ENCODE data around the gene PAXX.
A peak's percentile ranks its signal among the peaks of the same experiment; 100 is the strongest.

Gene PAXX

DNA sequence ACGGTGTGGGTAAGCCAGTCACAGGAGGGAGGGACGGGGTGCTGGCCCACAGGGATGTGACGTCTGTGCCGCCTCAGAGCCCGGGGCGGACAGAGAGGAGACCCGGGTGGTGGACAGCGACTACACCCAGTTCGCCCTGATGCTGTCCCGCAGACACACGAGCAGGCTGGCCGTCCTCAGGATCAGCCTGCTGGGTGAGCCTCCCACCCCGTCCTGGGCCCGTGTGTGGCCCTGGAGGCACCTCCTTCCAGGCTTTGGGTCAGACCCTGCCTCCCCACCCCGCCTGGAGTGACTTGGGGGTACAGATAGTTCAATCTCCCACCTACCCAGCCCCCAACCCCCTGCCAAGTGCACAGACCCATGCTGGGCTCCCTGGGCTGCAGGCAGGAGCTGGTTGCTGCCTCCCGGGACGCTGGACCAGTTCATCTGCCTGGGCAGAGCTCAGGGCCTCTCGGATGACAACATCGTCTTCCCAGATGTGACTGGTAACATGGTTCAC, 38.4 kb upstream of the PAXX start:
- DNase-seq, result no peak

DNA sequence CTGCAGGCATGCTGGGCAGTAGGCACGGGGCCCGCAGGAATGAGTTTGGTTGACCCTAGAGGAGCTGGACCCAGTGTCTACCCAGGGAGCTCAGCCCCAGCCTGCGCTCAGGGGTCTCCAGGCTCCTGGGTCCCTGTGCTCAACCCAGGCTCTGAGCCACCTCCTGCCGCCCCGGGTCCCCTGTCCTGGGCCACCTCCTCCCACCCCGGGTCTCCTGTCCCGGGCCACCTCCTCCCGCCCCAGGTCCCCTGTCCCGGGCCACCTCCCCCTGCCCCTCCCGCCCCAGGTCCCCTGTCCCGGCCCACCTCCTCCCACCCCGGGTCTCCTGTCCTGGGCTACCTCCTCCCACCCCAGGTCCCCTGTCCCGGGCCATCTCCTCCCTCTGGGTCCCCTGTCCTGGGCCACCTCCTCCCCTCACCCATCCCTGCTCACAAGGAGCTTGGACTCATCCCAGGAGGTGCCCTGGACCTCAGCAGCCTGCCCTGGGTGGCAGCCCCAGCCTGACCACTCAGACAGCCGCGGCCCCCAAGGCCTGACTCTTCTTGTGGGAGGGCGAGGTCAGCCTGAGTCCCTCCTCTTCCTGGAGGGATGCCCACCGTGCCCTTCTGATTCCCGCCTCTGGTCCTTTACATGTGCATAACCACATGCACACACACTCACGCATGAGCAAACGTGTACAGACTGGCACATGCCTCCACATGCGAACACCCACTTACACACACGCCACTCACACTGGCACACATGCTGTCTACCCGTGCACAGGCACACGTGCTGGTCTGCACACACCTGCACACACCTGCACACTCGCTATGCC, 37.7 kb upstream of the PAXX start:
- DNase-seq, result no peak

DNA sequence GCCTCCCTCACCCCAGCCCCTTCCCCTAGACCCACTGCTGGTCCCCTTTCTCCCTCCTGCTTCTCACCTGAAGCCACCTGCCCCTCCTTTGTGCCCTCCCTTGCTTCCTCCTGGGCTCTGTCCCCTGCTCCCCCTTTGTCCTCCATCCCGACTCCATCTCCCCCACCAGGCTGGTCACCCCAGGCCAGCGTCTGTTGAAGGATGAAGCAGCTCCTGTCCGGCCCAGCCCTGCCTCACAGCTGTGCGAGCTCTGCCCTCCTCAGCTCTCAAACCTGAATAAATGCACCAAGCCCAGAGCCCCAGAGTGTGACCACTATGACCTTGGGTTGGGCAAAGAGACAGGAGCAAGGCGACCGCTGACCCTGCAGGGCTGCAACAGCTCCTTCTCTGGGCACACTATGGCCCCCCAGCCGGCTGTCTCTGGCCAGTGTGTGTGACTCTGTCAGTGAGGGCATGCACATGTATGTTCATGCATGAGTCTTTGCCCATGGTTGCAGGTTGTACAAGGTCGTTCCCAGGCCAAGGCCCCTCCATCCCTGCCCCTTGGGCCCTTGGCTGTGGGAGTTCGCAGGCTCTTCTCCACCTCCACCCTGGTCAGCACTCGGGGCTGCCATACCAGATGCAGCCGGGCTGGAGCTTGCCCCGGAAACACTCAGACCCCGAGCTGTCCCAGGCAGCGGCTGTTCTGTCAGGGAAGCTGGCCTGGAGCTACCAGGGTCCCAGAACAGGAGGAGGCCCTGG, 36.9 kb upstream of the PAXX start:
- DNase-seq, result no peak

DNA sequence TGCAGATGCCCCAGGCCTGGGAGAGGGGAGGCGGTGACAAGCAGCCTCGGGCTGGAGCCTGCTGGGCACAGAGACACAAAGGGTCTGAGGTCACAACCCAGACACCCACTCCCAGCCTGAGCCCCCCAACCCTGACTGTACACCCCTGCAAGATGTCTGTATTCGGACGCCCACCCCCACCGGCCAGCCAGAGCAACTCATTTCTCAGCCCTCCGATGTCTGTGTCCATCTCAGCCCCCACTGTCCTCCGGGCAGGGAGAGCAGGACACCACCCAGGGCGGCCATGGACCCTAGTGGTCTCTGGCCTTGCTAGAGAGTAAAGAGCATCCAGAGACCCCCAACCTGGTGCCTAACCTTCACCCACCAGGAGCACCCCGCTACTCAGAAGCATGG, 36.3 kb upstream of the PAXX start:
- DNase-seq, result no peak

DNA sequence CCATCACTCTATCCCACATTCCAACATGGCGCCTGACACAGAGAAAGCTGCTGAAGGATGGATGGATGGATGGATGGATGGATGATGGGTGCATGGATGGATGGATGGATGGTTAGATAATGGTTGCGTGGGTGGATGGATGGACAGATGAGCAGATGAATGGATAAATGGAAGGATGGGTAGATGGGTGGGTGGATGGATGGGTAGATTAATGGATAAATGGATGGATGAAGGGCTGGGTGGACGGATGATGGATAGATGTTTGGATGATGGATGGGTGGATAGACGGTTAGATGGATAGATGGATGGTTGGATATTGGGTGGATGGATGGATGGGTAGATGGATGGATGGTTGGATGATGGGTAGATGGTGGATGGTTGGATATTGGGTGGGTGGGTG, 35.6 kb upstream of the PAXX start:
- DNase-seq, result no peak

DNA sequence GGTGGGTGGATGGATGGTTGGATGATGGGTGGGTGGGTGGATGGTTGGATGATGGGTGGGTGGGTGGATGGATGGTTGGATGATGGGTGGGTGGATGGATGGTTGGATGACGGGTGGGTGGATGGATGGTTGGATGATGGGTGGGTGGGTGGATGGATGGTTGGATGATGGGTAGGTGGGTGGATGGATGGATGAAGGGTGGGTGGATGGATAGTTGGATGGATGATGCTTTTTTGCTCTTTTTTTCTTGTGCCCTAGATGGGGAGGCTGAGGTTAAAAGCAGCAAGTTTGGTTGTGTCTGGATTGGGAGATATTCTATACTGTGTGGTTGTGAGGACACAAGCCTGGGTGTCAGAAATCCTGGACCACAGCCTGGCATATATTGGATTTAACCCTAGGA, 34.8 kb upstream of the PAXX start:
- no peak for DNase-seq

DNA sequence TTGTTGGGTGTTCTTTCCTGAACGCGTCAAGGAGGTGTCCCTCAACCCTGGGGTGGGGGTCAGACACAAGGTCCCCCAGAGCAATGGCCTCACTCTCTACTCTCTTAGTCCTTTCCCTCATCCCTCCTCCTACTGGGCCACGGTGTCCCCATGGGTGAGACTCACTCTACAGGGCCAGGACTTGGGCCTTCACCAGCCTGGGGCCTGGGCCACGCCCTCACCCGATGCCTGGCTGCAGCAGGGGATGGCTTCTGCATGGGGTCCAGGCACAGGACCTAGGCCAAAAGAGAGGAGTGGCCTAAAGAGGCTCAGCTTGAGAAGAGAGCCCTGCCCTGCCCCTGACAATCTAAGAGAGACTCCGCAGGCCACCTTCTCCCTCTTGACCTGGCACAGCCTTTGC, 34.3 kb upstream of the PAXX start:
- DNase-seq, result no peak

DNA sequence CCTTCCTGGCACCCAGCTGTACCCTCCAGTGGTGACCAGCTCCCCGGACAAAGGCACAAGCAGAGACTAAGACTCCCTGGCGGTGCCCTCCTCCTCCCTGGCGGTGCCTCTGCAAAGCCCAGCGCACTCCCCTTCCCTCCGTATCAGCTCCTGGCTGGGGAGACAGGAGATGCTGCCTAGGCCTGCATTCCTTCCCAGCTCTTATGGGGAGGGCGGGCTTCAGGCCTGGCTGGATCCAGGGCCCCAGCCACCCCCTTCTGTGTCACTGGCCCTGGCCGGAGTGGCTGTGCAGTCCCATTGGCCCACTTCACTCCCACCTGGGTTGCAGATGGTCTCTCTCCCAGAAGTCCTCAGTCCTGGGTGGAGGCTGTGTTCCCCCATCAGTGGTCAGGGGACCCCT, 33.7 kb upstream of the PAXX start:
- no peak for DNase-seq

DNA sequence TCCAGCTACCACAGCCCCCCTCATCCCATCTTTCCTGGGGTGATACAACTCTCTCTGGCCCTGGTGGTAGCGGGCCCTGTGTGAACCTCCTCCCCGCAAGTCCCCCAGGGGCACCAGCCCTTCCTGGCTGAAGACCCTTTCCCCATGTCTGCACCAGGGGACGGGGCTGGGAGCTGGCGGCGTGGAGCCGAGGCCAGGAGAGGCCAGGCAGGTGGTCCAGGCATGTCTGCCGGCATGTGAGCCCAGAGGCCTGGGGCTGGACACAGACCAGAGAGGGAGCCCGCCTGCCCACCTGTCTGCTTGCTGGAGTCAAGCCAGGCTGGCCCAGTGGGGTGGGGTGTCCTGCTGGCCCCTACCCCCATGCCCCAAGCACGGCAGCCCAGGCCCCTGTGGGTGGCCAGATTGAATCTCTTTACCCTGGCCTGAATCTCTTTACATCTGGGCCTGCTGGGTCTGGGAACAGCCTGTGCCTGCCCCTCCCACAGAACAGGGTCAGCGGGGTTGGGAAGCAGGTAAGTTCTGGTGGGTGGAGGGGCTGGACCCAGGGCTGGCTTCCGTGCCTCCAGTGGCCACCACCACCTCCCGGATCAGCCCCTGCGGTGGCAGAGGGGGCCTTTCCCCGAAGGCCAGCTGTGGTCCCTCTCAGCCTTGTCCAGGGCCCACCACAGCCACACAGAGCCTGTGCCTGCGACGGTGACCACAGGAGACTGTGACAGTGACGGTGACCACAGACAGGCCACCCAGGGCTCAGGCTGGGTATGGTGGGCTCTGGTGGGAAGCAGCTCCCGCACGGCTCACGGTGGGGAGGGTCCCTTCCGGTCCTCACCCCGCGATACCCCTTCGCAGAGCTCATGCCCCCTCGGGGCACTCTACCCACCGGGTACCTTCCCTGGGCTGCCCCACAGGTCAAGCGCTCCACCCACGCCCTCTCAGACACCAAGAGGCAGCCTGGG, 33.0 kb upstream of the PAXX start:
- DNase-seq, result no peak

DNA sequence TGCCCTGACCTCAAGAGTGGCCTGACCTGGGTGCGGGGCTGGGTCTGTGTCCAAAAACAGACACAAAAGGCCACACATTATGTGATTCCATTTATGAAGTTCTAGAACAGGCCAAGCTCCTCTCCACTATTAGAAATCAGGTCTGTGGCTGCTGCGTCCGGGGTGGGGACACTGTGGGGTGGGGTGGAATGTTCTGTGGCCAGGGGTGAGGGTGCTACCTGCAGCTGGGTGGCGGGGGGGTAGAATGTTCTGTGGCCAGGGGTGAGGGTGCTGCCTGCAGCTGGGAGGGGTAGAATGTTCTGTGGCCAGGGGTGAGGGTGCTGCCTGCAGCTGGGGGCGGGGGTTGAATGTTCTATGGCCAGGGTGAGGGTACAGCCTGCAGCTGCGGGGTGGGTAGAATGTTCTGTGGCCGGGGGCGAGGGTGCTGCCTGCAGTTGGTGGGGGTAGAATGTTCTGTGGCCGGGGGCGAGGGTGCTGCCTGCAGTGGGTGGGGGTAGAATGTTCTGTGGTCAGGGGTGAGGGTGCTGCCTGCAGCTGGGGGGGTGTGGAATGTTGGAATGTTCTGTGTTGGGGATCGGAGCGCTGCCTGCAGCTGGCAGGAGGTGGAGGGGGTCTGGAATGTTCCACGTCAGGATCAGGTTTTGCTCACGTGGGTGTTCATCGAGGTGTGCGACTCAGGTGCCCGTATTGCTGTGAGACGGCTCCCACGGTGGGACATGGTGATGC, 31.8 kb upstream of the PAXX start:
- DNase-seq, result peak; percentile 49 to 58

DNA sequence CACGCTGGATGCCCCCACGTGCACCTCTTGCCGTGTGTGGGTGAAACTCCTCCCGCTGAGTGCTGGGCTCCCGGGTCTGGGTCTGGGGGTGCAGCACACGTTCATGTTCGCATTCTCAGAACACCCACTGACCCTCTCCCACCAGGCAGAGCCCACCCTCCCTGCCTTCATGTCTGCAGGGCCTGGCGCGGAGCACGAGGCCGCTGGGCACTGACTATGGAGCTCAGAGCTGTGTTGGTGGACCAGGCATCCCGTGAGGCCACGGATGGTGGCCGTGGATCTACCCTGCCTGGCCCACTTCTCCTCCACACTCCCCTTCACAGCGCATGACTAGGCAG, 31.3 kb upstream of the PAXX start:
- DNase-seq, result no peak

DNA sequence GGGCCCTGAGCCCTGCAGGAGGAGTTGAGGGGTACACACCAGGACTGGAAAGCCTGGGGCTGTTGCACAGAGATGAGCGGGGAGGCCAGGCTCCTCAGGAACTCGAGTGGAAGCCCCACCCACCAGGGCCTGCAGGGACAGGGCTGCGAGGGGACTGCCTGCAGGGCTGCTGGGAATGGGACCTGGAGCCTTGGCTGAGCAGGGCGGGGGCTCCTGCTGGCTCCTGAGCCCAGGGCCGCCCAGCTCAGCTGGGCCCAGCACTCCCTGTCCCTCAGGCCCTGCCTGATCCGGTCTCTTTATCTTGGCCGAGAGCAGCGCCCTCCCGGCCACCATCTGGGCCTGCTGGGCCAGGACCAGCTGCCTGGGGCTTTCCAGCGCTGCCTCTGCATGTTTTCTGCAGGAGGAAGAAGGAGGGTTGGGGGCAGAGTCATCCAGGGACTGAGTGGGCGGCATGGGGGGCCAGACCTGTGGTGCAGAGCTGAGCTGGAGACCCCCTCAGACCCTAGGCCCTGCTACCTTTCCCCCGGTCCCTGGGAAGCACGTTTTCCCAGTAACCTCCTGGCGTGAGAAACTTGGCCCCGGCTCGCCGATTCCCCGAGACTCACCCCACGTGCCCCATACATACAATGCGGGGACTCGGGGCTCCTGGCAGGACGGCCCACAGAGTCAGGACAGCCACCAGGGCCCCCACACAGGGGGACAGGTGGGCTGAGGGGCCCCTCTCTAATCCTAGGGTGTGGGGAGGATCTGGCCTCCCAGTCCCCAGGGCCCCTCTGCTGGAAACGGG, 30.8 kb upstream of the PAXX start:
- no peak for DNase-seq

DNA sequence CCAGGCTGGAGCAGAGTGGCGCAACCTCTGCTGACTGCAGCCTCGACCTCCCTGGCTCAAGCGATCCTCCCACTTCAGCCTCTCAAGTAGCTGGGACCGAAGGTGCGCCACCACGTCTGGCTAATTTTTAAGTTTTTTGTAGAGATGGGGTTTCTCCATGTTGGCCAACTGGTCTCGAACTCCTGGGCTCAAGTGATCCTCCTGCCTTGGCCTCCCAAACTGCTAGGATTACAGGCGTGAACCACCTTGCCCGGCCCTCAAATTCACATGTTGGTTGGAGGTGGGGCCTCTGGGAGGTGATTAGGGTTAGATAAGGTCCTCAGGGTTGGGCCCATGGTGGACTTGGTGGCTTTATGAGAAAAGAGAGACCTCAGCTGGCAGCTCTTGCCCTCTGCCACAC, 30.1 kb upstream of the PAXX start:
- no peak for DNase-seq

DNA sequence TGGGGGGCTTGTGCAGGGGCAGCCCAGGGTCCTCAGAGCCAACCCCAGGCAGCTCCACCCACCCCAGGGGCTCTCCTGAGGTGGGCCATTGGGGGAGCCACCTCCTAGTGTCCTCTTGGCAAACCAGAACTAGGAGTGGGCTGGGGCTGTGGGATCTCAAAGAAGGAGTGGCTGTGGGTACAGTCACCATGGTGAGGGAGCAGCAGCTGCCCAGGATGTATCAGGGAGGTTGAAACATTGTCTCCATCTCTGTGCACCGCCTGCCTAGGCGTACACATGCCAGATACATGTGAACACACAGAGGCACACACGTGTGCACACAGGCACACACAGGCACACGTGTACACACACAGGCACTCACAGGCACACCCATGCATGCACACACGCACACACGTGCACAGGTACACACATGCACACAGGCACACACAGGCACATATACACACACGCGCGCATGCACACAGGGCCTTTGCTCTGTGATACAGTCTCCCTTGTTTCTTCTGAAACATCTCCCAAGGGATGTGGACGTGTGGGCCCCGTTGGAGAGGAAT, 29.4 kb upstream of the PAXX start:
- no peak for DNase-seq

DNA sequence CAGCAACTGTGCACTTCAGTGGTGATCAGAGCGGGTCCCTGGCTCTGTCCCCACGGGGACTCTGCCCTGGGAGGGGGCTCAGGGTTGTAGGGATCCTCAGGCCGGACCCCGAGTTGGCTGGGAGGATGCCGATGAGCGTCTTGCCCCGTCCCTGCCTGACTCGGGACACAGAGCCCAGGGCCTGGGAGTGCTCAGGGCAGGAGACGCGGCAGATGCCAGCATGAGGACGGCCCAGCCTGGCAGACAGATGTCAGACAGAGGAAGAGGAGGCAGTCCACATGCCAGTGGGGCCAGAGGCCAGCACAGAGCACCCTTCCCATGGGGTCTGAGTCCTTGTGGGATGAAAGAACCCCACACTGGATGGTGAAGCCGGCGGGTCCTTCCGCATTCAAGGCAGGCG, 28.9 kb upstream of the PAXX start:
- no peak for DNase-seq

DNA sequence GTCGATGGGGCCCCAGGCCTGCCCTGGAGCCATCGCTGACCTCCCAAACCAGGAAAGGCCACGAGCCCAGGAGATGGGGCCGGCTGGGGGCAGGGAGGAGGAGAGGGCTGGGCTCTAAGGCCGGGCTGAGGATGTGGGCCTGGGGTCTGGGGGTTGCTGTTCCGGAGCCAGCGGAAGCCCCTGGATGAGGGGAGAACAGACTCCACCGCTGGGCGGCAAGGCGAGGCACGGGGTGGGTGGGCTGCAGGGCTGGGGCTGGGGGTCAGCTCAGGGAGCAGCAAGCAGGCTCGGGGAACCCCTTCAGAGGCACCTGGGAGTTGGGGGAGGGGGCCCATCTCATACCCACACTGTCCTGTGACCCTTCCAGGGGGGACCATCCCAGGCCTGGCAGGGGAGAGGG, 28.5 kb upstream of the PAXX start:
- no peak for DNase-seq

DNA sequence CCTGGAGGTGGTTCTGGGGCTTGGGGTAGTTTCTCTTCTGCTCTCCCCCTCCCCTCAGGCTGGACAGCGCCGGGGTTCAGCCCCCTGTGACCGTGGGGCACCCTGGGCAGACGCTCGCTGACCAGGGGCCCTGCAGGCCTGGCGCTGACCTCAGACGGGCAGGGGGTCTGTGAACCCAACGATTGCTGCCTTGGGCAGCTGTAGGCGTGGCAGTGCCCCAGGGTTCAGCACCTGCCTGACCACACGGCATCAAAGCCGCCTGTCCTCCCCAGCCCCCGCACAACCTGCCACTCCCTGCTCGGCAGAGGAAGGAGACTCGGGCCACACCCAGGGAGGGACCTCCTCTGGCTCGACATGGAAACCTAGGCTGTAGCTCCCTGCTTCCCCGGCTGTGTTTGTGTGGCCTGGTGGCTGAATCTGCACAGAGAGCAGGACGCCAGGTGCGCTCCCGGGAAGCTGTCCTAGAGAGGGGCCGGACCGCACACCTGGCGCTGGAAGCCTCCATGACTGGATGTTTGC, 28.0 kb upstream of the PAXX start:
- no peak for DNase-seq

DNA sequence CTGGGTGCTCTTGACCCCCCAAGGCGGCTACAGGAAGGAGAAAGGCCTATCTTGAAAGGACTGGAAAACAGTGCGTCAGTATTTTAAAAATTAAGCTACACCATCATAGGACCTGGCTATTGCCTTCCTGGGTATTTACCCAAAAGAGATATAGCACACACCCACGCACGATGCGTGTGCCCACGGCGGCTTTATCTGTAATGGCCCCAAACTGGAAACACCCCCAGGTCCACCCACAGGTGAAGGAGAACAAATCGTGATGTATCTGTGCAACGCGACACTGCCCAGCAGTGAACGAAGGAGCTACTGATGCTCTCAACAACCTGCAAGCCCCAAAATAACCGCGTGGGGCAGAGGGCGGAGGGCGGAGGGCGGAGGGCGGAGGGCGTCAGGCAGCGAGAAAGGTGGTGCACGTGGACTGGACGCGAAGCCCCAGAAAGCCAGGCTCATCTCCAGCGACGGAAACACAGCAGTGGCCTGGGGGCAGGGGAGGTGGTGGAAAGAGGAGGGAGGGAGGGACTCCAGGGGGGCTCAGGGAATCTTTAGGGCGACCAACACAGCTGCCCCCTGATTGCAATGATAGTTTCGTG, 27.3 kb upstream of the PAXX start:
- DNase-seq, result no peak

DNA sequence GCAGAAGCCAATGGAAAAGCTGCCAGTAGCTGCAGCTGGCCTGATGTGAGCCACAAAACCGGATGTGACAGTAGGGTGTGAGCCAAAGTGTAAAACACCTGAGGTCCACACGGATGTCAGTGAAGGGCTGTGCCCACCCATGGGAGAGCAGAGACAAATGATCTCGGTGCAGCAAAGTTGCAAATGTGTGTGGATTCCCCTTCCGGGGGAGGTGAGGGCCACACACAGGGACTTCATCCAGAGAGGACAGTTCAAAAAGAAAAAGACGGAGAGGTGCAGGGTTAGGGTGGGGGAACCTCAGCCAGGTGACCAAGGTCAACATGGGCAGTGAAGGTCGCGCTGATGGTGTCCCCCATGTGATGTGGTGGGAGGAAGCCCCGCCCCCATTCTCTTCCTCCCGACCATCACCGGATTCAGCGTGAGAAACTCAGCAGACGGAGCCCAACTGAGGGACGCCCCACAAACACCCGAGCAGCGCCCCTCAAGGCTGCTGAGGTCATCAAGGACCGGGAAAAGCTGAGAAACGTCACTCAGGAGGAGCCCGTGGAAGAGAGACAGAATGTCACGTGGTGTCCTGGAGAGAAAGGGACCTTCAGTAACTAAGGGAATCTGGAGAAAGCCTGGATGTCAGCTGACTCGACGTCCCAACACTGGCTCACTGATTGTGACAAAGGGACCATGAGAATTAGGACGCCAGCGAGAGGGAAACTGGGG, 26.3 kb upstream of the PAXX start:
- DNase-seq, result peak; percentile 53 to 73
